HepG2 (cell line): ENCODE measurements around the gene CDC6. TPM values are rescaled to one million over a fixed set of nuclear protein-coding genes. Genes with fewer than 3 reads are reported as not detected.
A peak's percentile ranks its signal among the peaks of the same experiment; 100 is the strongest.

Experiments used
- ASH2L ChIP-seq: fragments of 300-600, 200-600 bp; sonication (generic); IDR thresholded peaks from 2 replicates; pipeline ENCODE4 v1.7.0; 2017; ENCODE audit warnings: low read depth, mild to moderate bottlenecking, moderate library complexity, mixed read lengths, low read length; ENCODE audit not compliant: insufficient read length
- CBX2 ChIP-seq, 2 experiments: fragments of 200-600 bp in 1 of 2; sonication (generic); formaldehyde crosslinking in 1 of 2; IDR thresholded peaks; 2 replicates each; pipeline versions ENCODE4 v1.7.0 to v1.8.1; 2018 to 2022; ENCODE audit warnings: low read depth in 2 of 2, low read length in 1 of 2, mild to moderate bottlenecking in 1 of 2, missing genetic modification reagents in 1 of 2
- DMAP1 ChIP-seq: IDR thresholded peaks from 2 replicates; pipeline ENCODE4 v1.6.1; 2016
- DMTF1 ChIP-seq: sonication (generic); formaldehyde crosslinking; IDR thresholded peaks from 2 replicates; pipeline ENCODE4 v1.4.0; 2020; ENCODE audit warnings: mild to moderate bottlenecking, missing genetic modification reagents
- GABPB1 ChIP-seq: IDR thresholded peaks from 2 replicates; pipeline ENCODE4 v1.6.1; 2016; ENCODE audit warnings: mild to moderate bottlenecking, missing genetic modification reagents, moderate library complexity, missing compliant biosample characterization
- HNRNPK ChIP-seq: fragments of 200-400 bp; formaldehyde crosslinking; IDR thresholded peaks from 2 replicates; pipeline ENCODE4 v1.6.1; 2018; ENCODE audit warnings: low read length, low read depth, moderate library complexity, mild to moderate bottlenecking; ENCODE audit not compliant: poor library complexity, severe bottlenecking
- MAF1 ChIP-seq: sonication (generic); formaldehyde crosslinking; IDR thresholded peaks from 2 replicates; pipeline ENCODE4 v1.5.0; 2020; ENCODE audit warnings: missing genetic modification reagents, borderline replicate concordance
- NR1H2 ChIP-seq: sonication (generic); formaldehyde crosslinking; IDR thresholded peaks from 2 replicates; pipeline ENCODE4 v1.8.1; 2022; ENCODE audit warnings: low read depth, missing genetic modification reagents, borderline replicate concordance
- REXO4 ChIP-seq: sonication (generic); formaldehyde crosslinking; IDR thresholded peaks from 2 replicates; pipeline ENCODE4 v1.8.0; 2022; ENCODE audit warnings: missing genetic modification reagents, mild to moderate bottlenecking, borderline replicate concordance
- RXRB ChIP-seq: IDR thresholded peaks from 2 replicates; pipeline ENCODE4 v1.6.1; 2016; ENCODE audit warnings: borderline replicate concordance, missing genetic modification reagents, missing compliant biosample characterization
- SAFB2 ChIP-seq: sonication (generic); formaldehyde crosslinking; IDR thresholded peaks from 2 replicates; pipeline ENCODE4 v1.5.1; 2020; ENCODE audit warnings: missing genetic modification reagents, low read depth, mild to moderate bottlenecking, borderline replicate concordance
- THAP9 ChIP-seq: sonication (generic); formaldehyde crosslinking; IDR thresholded peaks from 2 replicates; pipeline ENCODE4; 2020; ENCODE audit warnings: missing genetic modification reagents, mild to moderate bottlenecking, borderline replicate concordance
- ZNF264 ChIP-seq: sonication (generic); formaldehyde crosslinking; IDR thresholded peaks from 2 replicates; pipeline ENCODE4 v1.4.0; 2020; ENCODE audit warnings: missing genetic modification reagents
- ZNF3 ChIP-seq: IDR thresholded peaks from 2 replicates; pipeline ENCODE4 v1.7.0; 2017; ENCODE audit warnings: inconsistent platforms
- ZNF367 ChIP-seq: sonication (generic); formaldehyde crosslinking; IDR thresholded peaks from 2 replicates; pipeline ENCODE4 v1.4.0; 2020; ENCODE audit warnings: missing genetic modification reagents, borderline replicate concordance
- ZNF713 ChIP-seq: sonication (generic); formaldehyde crosslinking; IDR thresholded peaks from 2 replicates; pipeline ENCODE4 v1.4.0; 2020; ENCODE audit warnings: mild to moderate bottlenecking, missing genetic modification reagents
- ZSCAN12 ChIP-seq: sonication (generic); formaldehyde crosslinking; IDR thresholded peaks from 2 replicates; pipeline ENCODE4 v1.9.0; 2021; ENCODE audit warnings: mild to moderate bottlenecking, missing genetic modification reagents
- polyA plus RNA-seq, 8 experiments: library from polyadenylated mRNA; depleted of rRNA in 3 of 8; stranded (reverse) in 7 of 8; unstranded in 1 of 8; fragments of >200 nt; fragmentation: Illumina TruSeq in 4 of 8; extraction: Trizol in 4 of 8; gene quantifications; 2 replicates each; pipeline versions ENCODE4 v1.2.1 to v1.2.3, GENCODE V29; 2011 to 2016; ENCODE audit warnings: low read depth in 4 of 8, missing spikeins in 1 of 8, mixed read lengths in 1 of 8; ENCODE audit not compliant: insufficient read depth in 1 of 8
- total RNA-seq, 5 experiments: library from RNA; depleted of rRNA; stranded (reverse); fragments of >200 nt; fragmentation: Illumina TruSeq; extraction: Trizol; gene quantifications; 2 replicates each; pipeline ENCODE4 v1.2.3, GENCODE V29; 2016; ENCODE audit warnings: low read depth in 1 of 5
- TF ChIP-seq, protein P1 (sequence below): sonication (generic); formaldehyde crosslinking; IDR thresholded peaks from 2 replicates; pipeline ENCODE4 v1.5.0; 2020; ENCODE audit warnings: mild to moderate bottlenecking, missing genetic modification reagents
- TF ChIP-seq, protein P2 (sequence below): IDR thresholded peaks from 2 replicates; pipeline ENCODE4 v1.6.1; 2016; ENCODE audit warnings: low read depth, borderline replicate concordance

The CDC6 gene
- total and polyA plus RNA-seq, 2 of the 13 experiments (the other 11 are each of a cell fraction or from before 2014, with no cell fraction given): 17.4 to 114 TPM

DNA sequence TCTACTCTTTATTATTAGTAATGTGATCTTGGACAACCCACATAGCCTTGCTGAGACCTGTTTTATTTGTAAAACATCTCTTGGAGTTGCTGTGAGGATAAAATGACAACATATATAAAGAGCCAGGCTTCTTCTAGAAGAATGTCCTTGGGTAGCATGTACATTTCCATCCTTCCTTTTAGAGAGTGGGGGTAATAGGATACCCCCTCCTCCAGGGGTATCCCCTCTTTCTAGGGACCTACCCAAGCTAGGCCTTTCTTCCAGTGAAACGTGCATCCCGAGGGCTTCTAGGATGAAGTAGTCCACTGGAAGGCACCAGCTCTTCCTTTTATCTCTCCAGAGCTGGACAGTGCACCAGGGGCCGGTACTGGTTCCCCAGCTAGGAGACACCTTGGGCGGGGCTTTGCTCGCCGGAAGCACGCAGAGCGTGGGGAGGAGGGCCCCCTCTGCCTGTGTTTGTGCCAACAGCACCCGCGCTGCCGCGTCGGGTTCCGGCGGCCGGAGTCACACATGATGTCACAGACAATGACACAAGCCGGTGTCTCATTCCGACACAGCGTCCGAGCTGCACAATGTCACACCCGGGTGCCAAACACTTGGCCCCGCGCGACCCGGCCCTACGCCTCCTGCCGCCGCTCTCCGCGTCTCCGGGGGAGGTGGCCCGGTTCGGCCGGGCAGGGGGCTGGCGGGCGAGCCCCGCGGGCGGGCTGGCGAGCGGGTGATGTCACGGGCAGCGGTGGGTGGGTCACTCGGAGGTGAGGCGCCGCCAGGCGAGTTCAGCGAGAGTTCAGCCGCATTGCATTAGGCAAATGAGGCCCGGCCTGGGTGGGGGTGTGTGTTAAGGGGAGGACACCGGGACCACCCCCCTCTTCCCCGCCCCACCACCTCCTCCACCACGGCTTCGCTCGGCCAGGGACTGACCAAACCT, 53.5 kb downstream of the CDC6 start (continued):
- TF ChIP-seq, protein P1, sequence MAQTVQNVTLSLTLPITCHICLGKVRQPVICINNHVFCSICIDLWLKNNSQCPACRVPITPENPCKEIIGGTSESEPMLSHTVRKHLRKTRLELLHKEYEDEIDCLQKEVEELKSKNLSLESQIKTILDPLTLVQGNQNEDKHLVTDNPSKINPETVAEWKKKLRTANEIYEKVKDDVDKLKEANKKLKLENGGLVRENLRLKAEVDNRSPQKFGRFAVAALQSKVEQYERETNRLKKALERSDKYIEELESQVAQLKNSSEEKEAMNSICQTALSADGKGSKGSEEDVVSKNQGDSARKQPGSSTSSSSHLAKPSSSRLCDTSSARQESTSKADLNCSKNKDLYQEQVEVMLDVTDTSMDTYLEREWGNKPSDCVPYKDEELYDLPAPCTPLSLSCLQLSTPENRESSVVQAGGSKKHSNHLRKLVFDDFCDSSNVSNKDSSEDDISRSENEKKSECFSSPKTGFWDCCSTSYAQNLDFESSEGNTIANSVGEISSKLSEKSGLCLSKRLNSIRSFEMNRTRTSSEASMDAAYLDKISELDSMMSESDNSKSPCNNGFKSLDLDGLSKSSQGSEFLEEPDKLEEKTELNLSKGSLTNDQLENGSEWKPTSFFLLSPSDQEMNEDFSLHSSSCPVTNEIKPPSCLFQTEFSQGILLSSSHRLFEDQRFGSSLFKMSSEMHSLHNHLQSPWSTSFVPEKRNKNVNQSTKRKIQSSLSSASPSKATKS (CRISPR knock-in tag): no peak
- TF ChIP-seq DMAP1 (CRISPR knock-in tag) (no peak; the same call in 1 of the 2 replicates), MAF1 (CRISPR knock-in tag) (0 out of 2 replicates have a peak, but pooled peaks have one; percentile 67), ASH2L (peak; percentile 21), SAFB2 (peak; percentile 76; the same call in 1 of the 2 replicates), GABPB1 (CRISPR knock-in tag) (peak; percentile 95), RXRB (CRISPR knock-in tag) (peak; percentile 73), NR1H2 (CRISPR knock-in tag) (no peak), ZNF713 (0 out of 2 replicates have a peak, but pooled peaks have one; percentile 78), ZSCAN12 (no peak), REXO4 (no peak), CBX2 (IDR thresholded peaks at IDR 0.05; ENCODE audit: low read depth, low read length) (no peak), CBX2 (CRISPR knock-in tag; IDR thresholded peaks at IDR 0.05; ENCODE audit: low read depth) (no peak), ZNF264 (CRISPR knock-in tag) (peak; percentile 75), HNRNPK (no peak), DMTF1 (CRISPR knock-in tag) (0 out of 2 replicates have a peak, but pooled peaks have one; percentile 41), THAP9 (CRISPR knock-in tag) (peak; percentile 74; the same call in 1 of the 2 replicates), ZNF367 (CRISPR knock-in tag) (no peak), ZNF3 (CRISPR knock-in tag) (no peak)
- TF ChIP-seq, protein P2, sequence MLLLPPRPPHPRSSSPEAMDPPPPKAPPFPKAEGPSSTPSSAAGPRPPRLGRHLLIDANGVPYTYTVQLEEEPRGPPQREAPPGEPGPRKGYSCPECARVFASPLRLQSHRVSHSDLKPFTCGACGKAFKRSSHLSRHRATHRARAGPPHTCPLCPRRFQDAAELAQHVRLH (CRISPR knock-in tag): no peak
